Cerebellar nuclear complex (tissue), 1 donor: ENCODE results near the gene CDK13.
"Not testable (repeated sequence)": the region's sequence is repeated elsewhere in the genome, so short reads cannot be mapped to it uniquely, and the experiment has no call there.

ENCODE experiments used
- DNase-seq, 2 experiments: peaks; one replicate each; lab custom pipeline; 2025; lab: John Stamatoyannopoulos, UW

CDK13 gene

DNA sequence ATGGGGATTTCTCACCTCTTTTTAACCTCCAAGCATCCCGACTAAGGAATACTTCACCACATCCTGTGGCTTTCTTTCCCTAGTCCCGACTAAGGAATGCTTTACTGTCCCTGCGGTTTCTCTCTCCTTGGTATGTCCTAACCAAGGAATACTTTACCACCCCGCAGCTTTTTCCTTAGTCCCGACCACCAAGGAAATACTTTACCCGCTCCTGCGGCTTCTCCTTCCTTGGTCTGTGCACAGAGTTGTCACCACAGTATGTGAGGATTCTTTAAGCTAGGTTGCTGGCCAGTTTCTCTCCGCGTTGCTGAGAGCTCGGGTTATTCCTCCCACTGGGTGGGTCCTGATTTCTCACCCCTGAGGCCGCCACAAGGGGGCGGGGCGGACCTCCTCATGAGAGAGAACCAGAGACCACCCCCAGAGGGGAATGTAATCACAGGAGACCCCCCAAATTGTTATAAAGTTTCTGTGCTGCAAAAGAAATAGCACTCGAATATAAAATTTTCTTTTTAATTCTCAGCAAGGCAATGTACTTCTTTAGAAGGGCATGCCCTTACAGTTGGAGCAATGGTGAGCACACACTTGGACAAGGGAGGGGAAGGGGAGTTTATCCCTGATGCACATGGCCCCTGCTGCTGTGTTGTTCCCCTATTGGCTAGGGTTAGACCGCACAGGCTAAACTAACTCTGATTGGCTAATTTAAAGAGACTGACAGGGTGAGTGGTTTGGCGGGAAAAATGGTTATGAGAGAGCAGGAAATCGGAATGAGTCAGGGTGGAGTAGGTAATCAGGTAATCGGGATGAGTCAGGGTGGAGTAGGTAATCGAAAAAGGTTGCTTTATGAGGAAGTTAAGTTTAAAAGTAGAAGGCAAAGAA is 197.6 kb downstream of the CDK13 start:
- no peak for DNase-seq

DNA sequence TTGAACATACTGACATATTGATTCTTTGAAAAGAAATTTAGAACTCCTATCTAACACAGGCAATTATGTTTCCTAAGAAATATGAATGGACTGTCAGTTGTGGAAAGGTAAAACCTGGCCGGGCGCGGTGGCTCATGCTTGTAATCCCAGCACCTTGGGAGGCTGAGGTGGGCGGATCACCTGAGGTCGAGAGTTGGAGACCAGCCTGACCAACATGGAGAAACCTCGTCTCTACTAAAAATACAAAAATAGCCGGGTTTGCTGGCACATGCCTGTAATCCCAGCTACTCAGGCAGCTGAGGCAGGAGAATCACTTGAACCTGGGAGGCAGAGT is 198.2 kb downstream of the CDK13 start:
- not testable (repeated sequence) for DNase-seq

DNA sequence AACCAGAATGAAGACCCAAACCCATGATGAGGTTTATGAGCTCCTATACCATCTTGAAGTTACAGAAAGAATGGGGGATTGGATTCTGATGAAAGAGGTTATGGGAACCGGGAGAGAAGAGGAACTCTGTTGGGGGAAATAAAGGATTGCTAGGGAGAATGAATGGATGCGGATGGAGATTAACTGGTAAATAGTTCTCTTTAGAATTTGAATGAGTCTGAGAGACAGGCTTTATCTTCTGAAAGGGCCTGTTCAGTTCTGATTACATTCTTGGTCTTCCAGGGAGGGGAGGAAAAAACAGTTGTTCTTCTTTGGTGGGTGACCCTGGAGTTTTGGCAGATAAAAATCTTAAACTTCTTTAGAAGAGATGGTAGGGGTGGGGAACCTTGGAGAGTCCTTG is 198.6 kb downstream of the CDK13 start:
- no peak for DNase-seq
